HepG2 (cell line): ENCODE data around the gene FNDC3B. TPM values are rescaled to one million over a fixed set of nuclear protein-coding genes. Genes with fewer than 3 reads are reported as not detected.
A peak's percentile ranks its signal among the peaks of the same experiment; 100 is the strongest.

Experiments
- ATM ChIP-seq: fragments of 450-650 bp; IDR thresholded peaks from 2 replicates; pipeline ENCODE4 v1.7.1; 2017; ENCODE audit warnings: mild to moderate bottlenecking, borderline replicate concordance
- DMAP1 ChIP-seq: IDR thresholded peaks from 2 replicates; pipeline ENCODE4 v1.6.1; 2016
- EED ChIP-seq: sonication (generic); formaldehyde crosslinking; IDR thresholded peaks from 2 replicates; pipeline ENCODE4 v1.5.0; 2020; ENCODE audit warnings: mild to moderate bottlenecking, missing genetic modification reagents
- GZF1 ChIP-seq: sonication (generic); formaldehyde crosslinking; IDR thresholded peaks from 2 replicates; pipeline ENCODE4 v1.5.1; 2020; ENCODE audit warnings: mild to moderate bottlenecking, missing genetic modification reagents
- NFRKB ChIP-seq: fragments of 450-650 bp; IDR thresholded peaks from 2 replicates; pipeline ENCODE4 v1.6.1; 2017
- TARDBP ChIP-seq: sonication (generic); formaldehyde crosslinking; IDR thresholded peaks from 2 replicates; pipeline ENCODE4 v1.8.0; 2022; ENCODE audit warnings: mild to moderate bottlenecking, missing genetic modification reagents
- TEAD2 ChIP-seq: sonication (generic); formaldehyde crosslinking; IDR thresholded peaks from 2 replicates; pipeline ENCODE4 v1.9.0; 2021; ENCODE audit warnings: missing genetic modification reagents
- ZFP36L2 ChIP-seq: sonication (generic); formaldehyde crosslinking; IDR thresholded peaks from 2 replicates; pipeline ENCODE4 v1.4.0; 2020; ENCODE audit warnings: missing genetic modification reagents
- ZNF274 ChIP-seq: sonication (generic); formaldehyde crosslinking; IDR thresholded peaks from 2 replicates; pipeline ENCODE4 v1.5.1; 2020; ENCODE audit warnings: mild to moderate bottlenecking, missing genetic modification reagents
- ZNF652 ChIP-seq: IDR thresholded peaks from 2 replicates; pipeline ENCODE4 v1.6.1; 2016; ENCODE audit warnings: low read depth, borderline replicate concordance
- ZNF816 ChIP-seq: sonication (generic); formaldehyde crosslinking; IDR thresholded peaks from 2 replicates; pipeline ENCODE4 v1.8.0; 2022; ENCODE audit warnings: missing genetic modification reagents, mild to moderate bottlenecking, borderline replicate concordance
- ZNF83 ChIP-seq: sonication (generic); formaldehyde crosslinking; IDR thresholded peaks from 2 replicates; pipeline ENCODE4 v1.4.0; 2020; ENCODE audit warnings: missing genetic modification reagents, mild to moderate bottlenecking, borderline replicate concordance
- ZNF841 ChIP-seq: sonication (generic); formaldehyde crosslinking; IDR thresholded peaks from 2 replicates; pipeline ENCODE4 v1.8.1; 2023; ENCODE audit warnings: missing genetic modification reagents, borderline replicate concordance
- polyA plus RNA-seq, 8 experiments: library from polyadenylated mRNA; depleted of rRNA in 3 of 8; stranded (reverse) in 7 of 8; unstranded in 1 of 8; fragments of >200 nt; fragmentation: Illumina TruSeq in 4 of 8; extraction: Trizol in 4 of 8; gene quantifications; 2 replicates each; pipeline versions ENCODE4 v1.2.1 to v1.2.3, GENCODE V29; 2011 to 2016; ENCODE audit warnings: low read depth in 4 of 8, missing spikeins in 1 of 8, mixed read lengths in 1 of 8; ENCODE audit not compliant: insufficient read depth in 1 of 8
- total RNA-seq, 5 experiments: library from RNA; depleted of rRNA; stranded (reverse); fragments of >200 nt; fragmentation: Illumina TruSeq; extraction: Trizol; gene quantifications; 2 replicates each; pipeline ENCODE4 v1.2.3, GENCODE V29; 2016; ENCODE audit warnings: low read depth in 1 of 5
- TF ChIP-seq, protein P1 (sequence below), 2 experiments: sonication (generic) in 1 of 2; formaldehyde crosslinking in 1 of 2; IDR thresholded peaks; 2 replicates each; pipeline versions ENCODE4 v1.4.0 to v1.6.1; 2016 to 2020; ENCODE audit warnings: borderline replicate concordance in 1 of 2, low read depth in 1 of 2, mild to moderate bottlenecking in 1 of 2, missing genetic modification reagents in 1 of 2
- TF ChIP-seq, protein P2 (sequence below): sonication (generic); formaldehyde crosslinking; conservative IDR thresholded peaks from 2 replicates; pipeline ENCODE4 v1.4.0; 2020; ENCODE audit warnings: mild to moderate bottlenecking, missing genetic modification reagents, moderate library complexity
- TF ChIP-seq, protein P3 (sequence below): sonication (generic); formaldehyde crosslinking; IDR thresholded peaks from 2 replicates; pipeline ENCODE4 v1.5.0; 2020; ENCODE audit warnings: missing genetic modification reagents, mild to moderate bottlenecking, borderline replicate concordance
- TF ChIP-seq, protein P4 (sequence below): sonication (generic); formaldehyde crosslinking; IDR thresholded peaks from 2 replicates; pipeline ENCODE4 v1.4.0; 2020; ENCODE audit warnings: missing genetic modification reagents; ENCODE audit errors: not compliant biosample characterization
- TF ChIP-seq, protein P5 (sequence below): sonication (generic); formaldehyde crosslinking; IDR thresholded peaks from 2 replicates; pipeline ENCODE4 v1.9.0; 2022; ENCODE audit warnings: low read depth, missing genetic modification reagents

Gene FNDC3B
- total and polyA plus RNA-seq, 2 of the 13 experiments (the other 11 are each of a cell fraction or from before 2014, with no cell fraction given): 74.8 to 103 TPM

DNA sequence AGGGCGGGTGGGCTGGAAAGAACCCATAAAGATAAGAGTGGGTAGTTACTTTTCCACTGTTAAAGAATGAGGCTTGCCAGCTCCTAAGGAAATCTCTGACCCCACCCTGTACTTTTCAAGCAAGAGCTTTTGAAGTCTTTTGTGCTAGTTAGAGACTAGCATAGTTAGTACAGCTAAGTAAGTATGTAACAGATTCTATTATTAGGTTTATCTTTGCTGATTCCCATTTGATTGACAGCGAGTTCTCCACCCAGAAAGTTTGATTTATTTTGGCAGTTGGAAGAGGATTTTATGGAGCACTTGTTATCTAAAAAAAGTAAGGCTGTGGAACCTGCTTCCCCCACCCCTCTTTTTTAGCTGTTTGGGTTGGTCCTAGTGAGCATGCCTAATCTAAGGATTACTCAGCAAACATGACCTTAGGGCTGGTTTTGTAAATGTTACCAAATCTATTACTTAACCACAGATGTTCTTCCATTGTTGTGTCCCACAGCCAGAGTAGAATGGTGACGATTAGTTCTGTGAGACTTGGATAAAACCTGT, 57.6 kb downstream of the FNDC3B start (continued):
- TF ChIP-seq ZNF83 (no peak), GZF1 (CRISPR knock-in tag) (no peak), EED (CRISPR knock-in tag) (no peak), NFRKB (no peak), ZFP36L2 (CRISPR knock-in tag) (no peak), ZNF816 (CRISPR knock-in tag) (no peak), ATM (no peak), DMAP1 (CRISPR knock-in tag) (no peak), TARDBP (CRISPR knock-in tag) (peak; percentile 78; the same call in 1 of the 2 replicates), ZNF652 (CRISPR knock-in tag) (no peak), ZNF274 (CRISPR knock-in tag) (no peak), TEAD2 (no peak), ZNF841 (no peak)
- TF ChIP-seq, protein P1, sequence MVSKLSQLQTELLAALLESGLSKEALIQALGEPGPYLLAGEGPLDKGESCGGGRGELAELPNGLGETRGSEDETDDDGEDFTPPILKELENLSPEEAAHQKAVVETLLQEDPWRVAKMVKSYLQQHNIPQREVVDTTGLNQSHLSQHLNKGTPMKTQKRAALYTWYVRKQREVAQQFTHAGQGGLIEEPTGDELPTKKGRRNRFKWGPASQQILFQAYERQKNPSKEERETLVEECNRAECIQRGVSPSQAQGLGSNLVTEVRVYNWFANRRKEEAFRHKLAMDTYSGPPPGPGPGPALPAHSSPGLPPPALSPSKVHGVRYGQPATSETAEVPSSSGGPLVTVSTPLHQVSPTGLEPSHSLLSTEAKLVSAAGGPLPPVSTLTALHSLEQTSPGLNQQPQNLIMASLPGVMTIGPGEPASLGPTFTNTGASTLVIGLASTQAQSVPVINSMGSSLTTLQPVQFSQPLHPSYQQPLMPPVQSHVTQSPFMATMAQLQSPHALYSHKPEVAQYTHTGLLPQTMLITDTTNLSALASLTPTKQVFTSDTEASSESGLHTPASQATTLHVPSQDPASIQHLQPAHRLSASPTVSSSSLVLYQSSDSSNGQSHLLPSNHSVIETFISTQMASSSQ (IDR thresholded peaks at IDR 0.05; ENCODE audit: low read depth): peak; percentile 64
- TF ChIP-seq, protein P1 (CRISPR knock-in tag; IDR thresholded peaks at IDR 0.05; ENCODE audit: borderline replicate concordance): peak; percentile 57; the same call in 1 of the 2 replicates
- TF ChIP-seq, protein P2, sequence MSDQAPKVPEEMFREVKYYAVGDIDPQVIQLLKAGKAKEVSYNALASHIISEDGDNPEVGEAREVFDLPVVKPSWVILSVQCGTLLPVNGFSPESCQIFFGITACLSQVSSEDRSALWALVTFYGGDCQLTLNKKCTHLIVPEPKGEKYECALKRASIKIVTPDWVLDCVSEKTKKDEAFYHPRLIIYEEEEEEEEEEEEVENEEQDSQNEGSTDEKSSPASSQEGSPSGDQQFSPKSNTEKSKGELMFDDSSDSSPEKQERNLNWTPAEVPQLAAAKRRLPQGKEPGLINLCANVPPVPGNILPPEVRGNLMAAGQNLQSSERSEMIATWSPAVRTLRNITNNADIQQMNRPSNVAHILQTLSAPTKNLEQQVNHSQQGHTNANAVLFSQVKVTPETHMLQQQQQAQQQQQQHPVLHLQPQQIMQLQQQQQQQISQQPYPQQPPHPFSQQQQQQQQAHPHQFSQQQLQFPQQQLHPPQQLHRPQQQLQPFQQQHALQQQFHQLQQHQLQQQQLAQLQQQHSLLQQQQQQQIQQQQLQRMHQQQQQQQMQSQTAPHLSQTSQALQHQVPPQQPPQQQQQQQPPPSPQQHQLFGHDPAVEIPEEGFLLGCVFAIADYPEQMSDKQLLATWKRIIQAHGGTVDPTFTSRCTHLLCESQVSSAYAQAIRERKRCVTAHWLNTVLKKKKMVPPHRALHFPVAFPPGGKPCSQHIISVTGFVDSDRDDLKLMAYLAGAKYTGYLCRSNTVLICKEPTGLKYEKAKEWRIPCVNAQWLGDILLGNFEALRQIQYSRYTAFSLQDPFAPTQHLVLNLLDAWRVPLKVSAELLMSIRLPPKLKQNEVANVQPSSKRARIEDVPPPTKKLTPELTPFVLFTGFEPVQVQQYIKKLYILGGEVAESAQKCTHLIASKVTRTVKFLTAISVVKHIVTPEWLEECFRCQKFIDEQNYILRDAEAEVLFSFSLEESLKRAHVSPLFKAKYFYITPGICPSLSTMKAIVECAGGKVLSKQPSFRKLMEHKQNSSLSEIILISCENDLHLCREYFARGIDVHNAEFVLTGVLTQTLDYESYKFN: peak; percentile 83
- TF ChIP-seq, protein P3, sequence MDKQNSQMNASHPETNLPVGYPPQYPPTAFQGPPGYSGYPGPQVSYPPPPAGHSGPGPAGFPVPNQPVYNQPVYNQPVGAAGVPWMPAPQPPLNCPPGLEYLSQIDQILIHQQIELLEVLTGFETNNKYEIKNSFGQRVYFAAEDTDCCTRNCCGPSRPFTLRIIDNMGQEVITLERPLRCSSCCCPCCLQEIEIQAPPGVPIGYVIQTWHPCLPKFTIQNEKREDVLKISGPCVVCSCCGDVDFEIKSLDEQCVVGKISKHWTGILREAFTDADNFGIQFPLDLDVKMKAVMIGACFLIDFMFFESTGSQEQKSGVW (CRISPR knock-in tag): no peak
- TF ChIP-seq, protein P4, sequence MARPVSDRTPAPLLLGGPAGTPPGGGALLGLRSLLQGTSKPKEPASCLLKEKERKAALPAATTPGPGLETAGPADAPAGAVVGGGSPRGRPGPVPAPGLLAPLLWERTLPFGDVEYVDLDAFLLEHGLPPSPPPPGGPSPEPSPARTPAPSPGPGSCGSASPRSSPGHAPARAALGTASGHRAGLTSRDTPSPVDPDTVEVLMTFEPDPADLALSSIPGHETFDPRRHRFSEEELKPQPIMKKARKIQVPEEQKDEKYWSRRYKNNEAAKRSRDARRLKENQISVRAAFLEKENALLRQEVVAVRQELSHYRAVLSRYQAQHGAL (CRISPR knock-in tag): no peak
- TF ChIP-seq, protein P5, sequence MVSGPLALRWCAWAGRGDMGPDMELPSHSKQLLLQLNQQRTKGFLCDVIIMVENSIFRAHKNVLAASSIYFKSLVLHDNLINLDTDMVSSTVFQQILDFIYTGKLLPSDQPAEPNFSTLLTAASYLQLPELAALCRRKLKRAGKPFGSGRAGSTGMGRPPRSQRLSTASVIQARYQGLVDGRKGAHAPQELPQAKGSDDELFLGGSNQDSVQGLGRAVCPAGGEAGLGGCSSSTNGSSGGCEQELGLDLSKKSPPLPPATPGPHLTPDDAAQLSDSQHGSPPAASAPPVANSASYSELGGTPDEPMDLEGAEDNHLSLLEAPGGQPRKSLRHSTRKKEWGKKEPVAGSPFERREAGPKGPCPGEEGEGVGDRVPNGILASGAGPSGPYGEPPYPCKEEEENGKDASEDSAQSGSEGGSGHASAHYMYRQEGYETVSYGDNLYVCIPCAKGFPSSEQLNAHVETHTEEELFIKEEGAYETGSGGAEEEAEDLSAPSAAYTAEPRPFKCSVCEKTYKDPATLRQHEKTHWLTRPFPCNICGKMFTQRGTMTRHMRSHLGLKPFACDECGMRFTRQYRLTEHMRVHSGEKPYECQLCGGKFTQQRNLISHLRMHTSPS: no peak
